HG03039 (cell line): ENCODE measurements around the gene HABP4.

Experiments used
- ATAC-seq: cut with Tn5 transposase; IDR thresholded peaks from one replicate; pipeline ENCODE4 v1.9.1; 2021; ENCODE audit warnings: mild to moderate bottlenecking, moderate library complexity; ENCODE audit not compliant: unreplicated experiment

Gene HABP4, protein sequence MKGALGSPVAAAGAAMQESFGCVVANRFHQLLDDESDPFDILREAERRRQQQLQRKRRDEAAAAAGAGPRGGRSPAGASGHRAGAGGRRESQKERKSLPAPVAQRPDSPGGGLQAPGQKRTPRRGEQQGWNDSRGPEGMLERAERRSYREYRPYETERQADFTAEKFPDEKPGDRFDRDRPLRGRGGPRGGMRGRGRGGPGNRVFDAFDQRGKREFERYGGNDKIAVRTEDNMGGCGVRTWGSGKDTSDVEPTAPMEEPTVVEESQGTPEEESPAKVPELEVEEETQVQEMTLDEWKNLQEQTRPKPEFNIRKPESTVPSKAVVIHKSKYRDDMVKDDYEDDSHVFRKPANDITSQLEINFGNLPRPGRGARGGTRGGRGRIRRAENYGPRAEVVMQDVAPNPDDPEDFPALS

DNA sequence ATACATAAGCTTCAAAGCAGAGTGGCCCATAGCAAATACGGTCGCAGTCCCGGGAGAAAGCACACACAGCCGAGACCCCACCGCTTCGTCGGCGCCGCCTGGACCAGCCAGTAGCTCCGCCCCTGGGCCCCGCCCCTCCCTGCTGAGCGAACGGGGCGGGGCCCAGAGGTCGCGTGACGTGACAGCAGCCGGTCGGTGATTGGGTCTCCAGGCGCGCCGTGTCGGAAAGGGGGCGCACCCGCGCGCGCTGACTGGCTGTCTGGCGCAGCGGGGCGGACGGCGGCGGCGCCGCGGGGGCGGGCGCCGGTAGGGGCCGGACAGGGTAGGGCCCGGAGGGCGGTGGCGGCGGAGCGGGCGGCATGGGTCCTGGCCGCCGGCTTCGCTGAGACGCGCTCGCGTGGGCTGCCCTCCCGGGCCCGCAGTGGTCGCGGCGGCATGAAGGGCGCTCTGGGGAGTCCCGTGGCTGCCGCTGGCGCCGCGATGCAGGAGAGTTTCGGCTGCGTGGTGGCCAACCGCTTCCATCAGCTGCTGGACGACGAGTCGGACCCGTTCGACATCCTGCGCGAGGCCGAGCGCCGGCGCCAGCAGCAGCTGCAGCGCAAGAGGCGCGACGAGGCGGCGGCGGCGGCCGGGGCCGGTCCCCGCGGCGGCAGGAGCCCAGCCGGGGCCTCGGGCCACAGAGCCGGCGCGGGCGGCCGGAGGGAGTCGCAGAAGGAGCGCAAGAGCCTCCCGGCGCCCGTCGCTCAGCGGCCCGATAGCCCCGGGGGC is at the start of gene HABP4:
TSS of gene HABP4 (plus strand) at position 325 of the 768 bp plus-strand sequence. CDS start at position 436, 111 bp downstream.
- peak; percentile 90 for ATAC-seq

GRCh38 chr9:96408409-96409280 is 41.3 kb upstream of the HABP4 start:
- no peak for ATAC-seq

GRCh38 chr9:96411129-96411838 is 38.7 kb upstream of the HABP4 start:
- ATAC-seq, result no peak

- ATAC-seq, result no peak
These were observed 37.6 kb upstream of the HABP4 start for GRCh38 chr9:96412174-96412913.

GRCh38 chr9:96413302-96414221 is 36.4 kb upstream of the HABP4 start:
- no peak for ATAC-seq

- ATAC-seq, result peak; percentile 22
These were observed 32.9 kb upstream of the HABP4 start for GRCh38 chr9:96417051-96417586.

GRCh38 chr9:96417661-96418082 is 32.3 kb upstream of the HABP4 start:
- peak; percentile 1 for ATAC-seq

GRCh38 chr9:96418083-96418919 is 31.7 kb upstream of the HABP4 start, which contains the start of gene ZNF367:
ZNF367 (minus strand) TSS chr9:96418370; CDS start chr9:96418032, 338 bp downstream.
- ATAC-seq, result peak; percentile 65

- peak; percentile 26 for ATAC-seq
These were observed 30.9 kb upstream of the HABP4 start for GRCh38 chr9:96418920-96419690.

- ATAC-seq, result no peak
These were observed 30.3 kb upstream of the HABP4 start for GRCh38 chr9:96419691-96419969.

DNA sequence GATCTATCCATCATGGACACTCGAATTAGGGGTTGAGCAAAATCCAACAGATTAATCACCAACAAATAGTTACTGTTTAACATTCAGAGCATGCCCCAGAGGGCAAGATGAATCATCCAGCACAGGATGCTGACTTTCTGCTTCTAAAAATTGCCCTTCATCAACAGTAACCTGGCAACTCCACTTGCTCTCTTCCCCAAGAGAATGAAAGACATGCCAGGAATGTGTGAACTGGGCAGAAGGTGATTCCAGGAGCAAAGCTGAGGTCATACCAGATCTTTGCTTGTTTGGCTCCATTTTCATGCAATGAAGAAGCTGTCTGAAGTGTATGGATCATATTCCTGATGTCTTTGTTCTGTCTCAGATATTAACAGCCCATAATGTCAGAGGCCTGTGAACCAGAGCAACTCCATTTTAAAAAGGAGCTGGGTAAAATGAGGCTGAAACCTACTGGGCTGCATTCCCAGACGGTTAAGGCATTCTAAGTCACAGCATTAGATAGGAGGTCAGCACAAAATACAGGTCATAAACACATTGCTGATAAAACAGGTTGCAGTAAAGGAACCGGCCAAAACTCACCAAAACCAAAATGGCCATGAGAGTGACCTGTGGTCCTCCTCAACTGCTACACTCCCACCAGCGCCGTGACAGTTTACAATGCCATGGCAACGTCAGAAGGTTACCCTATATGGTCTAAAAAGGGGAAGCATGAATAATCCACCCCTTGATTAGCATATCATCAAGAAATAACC is 29.3 kb upstream of the HABP4 start:
- ATAC-seq, result no peak

- no peak for ATAC-seq
These were observed 26.5 kb upstream of the HABP4 start for GRCh38 chr9:96423322-96423984.

- no peak for ATAC-seq
These were observed 26.0 kb upstream of the HABP4 start for GRCh38 chr9:96423985-96424336.

GRCh38 chr9:96425500-96426169 is 24.3 kb upstream of the HABP4 start:
- no peak for ATAC-seq

- no peak for ATAC-seq
These were observed 20.2 kb upstream of the HABP4 start for GRCh38 chr9:96429732-96430131.
